Activated T-cell treated with anti-CD3 and anti-CD28 coated beads, Interleukin-2, amount 50 U/mL, for 4 hours (primary cell): Measurements from ENCODE around the gene RBM38. TPM values are rescaled to one million over a fixed set of nuclear protein-coding genes. Genes with fewer than 3 reads are reported as not detected.
A peak's percentile ranks its signal among the peaks of the same experiment; 100 is the strongest.

Source experiments
- ATAC-seq, 2 donors: fragments of 200-7000 bp; cut with Tn5 transposase; one replicate each; pipeline ENCODE4 v1.10.0; 2021
- DNase-seq: peaks from one replicate; pipeline ENCODE4 v3.0.0-alpha.2; 2020
- H3K27me3 Mint-ChIP-seq: one replicate; pipeline ENCODE4 v1.8.0; 2021; ENCODE audit warnings: low read depth, mixed read lengths
- H3K36me3 Mint-ChIP-seq: one replicate; pipeline ENCODE4 v1.8.0; 2022; ENCODE audit warnings: mixed read lengths; ENCODE audit not compliant: insufficient read depth
- H3K4me1 Mint-ChIP-seq: one replicate; pipeline ENCODE4 v1.8.0; 2021; ENCODE audit warnings: low read depth, mixed read lengths
- H3K4me3 Mint-ChIP-seq: one replicate; pipeline ENCODE4 v1.8.0; 2021; ENCODE audit warnings: mild to moderate bottlenecking, moderate library complexity, mixed read lengths
- H3K9me3 Mint-ChIP-seq: one replicate; pipeline ENCODE4 v1.8.0; 2021; ENCODE audit warnings: mixed read lengths
- total RNA-seq, 3 donors: library from RNA; stranded (reverse); gene quantifications; one replicate each; pipeline ENCODE4 v1.2.1, GENCODE V29; 2021

RBM38 gene
- total RNA-seq, 3 donors from 2014 or later = 123 to 172 (median 129) TPM

GRCh38 chr20:57381596-57382503, 9.3 kb upstream of the RBM38 start:
- peaks cover 20% of the 10 kb centered on the region for H3K4me1 Mint-ChIP-seq
- H3K9me3 Mint-ChIP-seq = no peaks in the 10 kb centered on the region
- H3K36me3 Mint-ChIP-seq = peaks cover 16% of the 10 kb centered on the region
- DNase-seq = peak; percentile 85
- peak; percentile 66 to 73 for ATAC-seq
- no peak overlapping the region for H3K4me3 Mint-ChIP-seq
- no peaks in the 10 kb centered on the region for H3K27me3 Mint-ChIP-seq

GRCh38 chr20:57382516-57382915, 8.7 kb upstream of the RBM38 start:
- Mint-ChIP-seq H3K9me3 (no peaks in the 10 kb centered on the region), H3K27me3 (no peaks in the 10 kb centered on the region), H3K4me1 (peaks cover 20% of the 10 kb centered on the region), H3K4me3 (no peak overlapping the region), H3K36me3 (peaks cover 10% of the 10 kb centered on the region)
- ATAC-seq = no peak
- no peak for DNase-seq

DNA sequence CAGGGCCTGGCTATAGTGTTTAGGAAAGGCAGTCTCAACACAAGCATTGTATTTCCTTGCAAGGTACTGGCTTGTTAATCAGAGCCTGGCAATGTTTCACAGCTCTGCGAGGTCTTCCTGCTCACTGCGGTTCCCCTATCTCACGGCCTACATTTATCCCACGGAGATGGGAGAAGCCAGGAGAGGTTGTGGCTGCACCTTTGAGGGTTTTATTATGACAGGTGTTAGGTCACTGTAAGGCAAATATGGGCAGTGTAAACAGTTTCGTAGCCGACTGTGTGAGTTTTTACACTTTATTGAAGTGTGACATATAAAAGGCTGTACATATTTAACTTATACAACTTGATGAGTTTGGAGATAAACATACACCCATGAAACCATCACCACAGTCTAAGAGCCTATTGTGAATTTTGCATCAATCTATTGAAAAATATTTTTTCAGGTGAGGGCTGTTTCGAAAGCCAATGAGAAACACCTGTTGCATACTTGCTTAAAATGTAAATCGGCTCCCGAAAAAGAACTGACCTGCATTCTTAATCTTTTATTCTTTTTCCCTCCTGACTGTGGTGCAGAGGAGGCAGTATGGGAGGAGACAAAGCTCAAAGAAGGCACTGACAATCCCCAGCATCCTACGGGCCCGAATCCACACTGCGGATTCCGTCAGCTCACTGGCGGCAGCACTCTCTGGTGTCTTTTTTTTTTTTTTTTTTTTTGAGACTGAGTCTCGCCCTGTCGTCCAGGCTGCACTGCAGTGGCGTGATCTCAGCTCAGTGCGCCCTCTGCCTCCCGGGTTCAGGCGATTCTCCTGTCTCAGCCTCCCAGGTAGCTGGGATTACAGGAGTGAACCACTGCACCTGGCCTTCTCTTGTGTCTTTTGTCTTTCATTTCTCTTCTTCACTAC, 7.5 kb upstream of the RBM38 start:
- Mint-ChIP-seq H3K9me3 (no peaks in the 10 kb centered on the region), H3K4me1 (peaks cover 23% of the 10 kb centered on the region), H3K36me3 (peaks cover 4% of the 10 kb centered on the region), H3K27me3 (no peaks in the 10 kb centered on the region), H3K4me3 (no peak overlapping the region)
- no peak for DNase-seq
- no peak for ATAC-seq

DNA sequence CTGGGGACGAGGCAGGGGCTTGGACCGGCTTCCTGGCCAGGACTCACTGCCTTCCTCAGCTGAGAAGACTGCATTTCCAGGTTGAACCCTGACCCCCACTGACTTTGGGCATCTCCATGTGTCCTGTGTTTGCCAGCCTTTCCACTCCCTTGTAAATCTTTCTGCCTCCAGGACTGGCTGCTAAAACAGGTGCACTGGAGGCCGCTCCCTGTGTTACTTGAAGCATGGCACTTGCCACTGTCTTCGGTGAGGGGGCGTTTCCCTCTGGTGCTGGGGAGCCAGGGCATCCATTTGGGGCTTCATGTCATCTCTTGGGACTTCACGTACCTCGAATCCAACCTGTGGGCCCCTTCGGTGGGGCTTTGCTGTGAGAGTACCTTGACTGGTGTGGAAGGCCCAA, 6.7 kb upstream of the RBM38 start:
- H3K9me3 Mint-ChIP-seq = no peaks in the 10 kb centered on the region
- H3K36me3 Mint-ChIP-seq = peaks cover 4% of the 10 kb centered on the region
- H3K4me3 Mint-ChIP-seq = no peak overlapping the region
- H3K27me3 Mint-ChIP-seq = no peaks in the 10 kb centered on the region
- ATAC-seq (no peak), DNase-seq (no peak)
- H3K4me1 Mint-ChIP-seq = peaks cover 25% of the 10 kb centered on the region

GRCh38 chr20:57384953-57385761, 6.0 kb upstream of the RBM38 start:
- DNase-seq (no peak), ATAC-seq (no peak)
- Mint-ChIP-seq H3K27me3 (no peaks in the 10 kb centered on the region), H3K9me3 (no peaks in the 10 kb centered on the region), H3K4me1 (peaks cover 28% of the 10 kb centered on the region), H3K4me3 (no peak overlapping the region), H3K36me3 (no peaks in the 10 kb centered on the region)

DNA sequence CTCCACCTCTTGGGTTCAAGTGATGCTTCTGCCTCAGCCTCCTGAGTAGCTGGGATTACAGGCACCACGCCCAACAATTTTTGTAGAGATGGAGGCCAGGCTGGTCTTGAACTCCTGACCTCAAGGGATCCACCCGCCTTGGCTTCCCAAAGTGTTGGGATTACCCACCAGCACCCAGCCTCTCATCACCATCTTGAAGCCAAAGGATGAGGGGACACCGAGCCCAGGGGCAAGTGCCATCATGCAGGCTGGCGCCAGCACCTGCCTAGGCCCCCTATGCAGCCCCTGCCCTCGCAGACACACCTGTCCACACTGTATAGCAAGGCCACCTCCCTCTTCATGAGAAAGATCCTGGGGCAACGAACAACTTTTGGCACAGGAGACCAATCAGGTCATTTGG, 5.3 kb upstream of the RBM38 start:
- no peak for ATAC-seq
- Mint-ChIP-seq H3K4me1 (peaks cover 34% of the 10 kb centered on the region), H3K27me3 (no peaks in the 10 kb centered on the region), H3K9me3 (no peaks in the 10 kb centered on the region), H3K4me3 (no peak overlapping the region), H3K36me3 (no peaks in the 10 kb centered on the region)
- no peak for DNase-seq

GRCh38 chr20:57386762-57387161, 4.4 kb upstream of the RBM38 start:
- Mint-ChIP-seq H3K4me3 (no peak overlapping the region), H3K27me3 (no peaks in the 10 kb centered on the region)

DNA sequence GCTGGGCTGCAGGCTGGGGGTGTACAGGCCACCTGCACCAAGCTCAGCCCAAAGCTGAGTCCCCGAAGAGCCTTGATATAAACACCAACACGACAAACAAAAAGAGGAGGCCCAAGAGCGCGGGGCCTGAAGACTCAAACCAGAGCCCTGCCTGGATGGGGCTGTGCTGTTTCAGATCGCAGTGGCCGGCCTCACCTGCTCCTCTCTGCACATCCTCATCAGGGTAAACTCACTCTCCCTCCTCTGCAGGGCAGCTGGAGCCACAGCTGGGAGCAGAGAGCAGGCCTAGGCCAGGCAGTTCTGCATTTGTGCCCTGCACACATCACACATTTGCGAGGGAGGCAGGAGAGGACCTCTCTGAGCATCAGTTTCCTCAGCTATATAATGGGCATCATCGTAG, 3.7 kb upstream of the RBM38 start:
- no peaks in the 10 kb centered on the region for H3K9me3 Mint-ChIP-seq
- DNase-seq (no peak), ATAC-seq (no peak)
- no peak overlapping the region for H3K4me3 Mint-ChIP-seq
- H3K36me3 Mint-ChIP-seq = no peaks in the 10 kb centered on the region
- no peaks in the 10 kb centered on the region for H3K27me3 Mint-ChIP-seq
- H3K4me1 Mint-ChIP-seq = peaks cover 25% of the 10 kb centered on the region

More at GRCh38 chr20:57386762-57387161, 4.4 kb upstream of the RBM38 start:
- no peaks in the 10 kb centered on the region for H3K36me3 Mint-ChIP-seq
- no peaks in the 10 kb centered on the region for H3K9me3 Mint-ChIP-seq
- ATAC-seq (no peak), DNase-seq (no peak)
- peaks cover 32% of the 10 kb centered on the region for H3K4me1 Mint-ChIP-seq

GRCh38 chr20:57387945-57388371, 3.2 kb upstream of the RBM38 start:
- Mint-ChIP-seq H3K4me1 (peaks cover 24% of the 10 kb centered on the region), H3K36me3 (peaks cover 2% of the 10 kb centered on the region), H3K4me3 (no peak overlapping the region), H3K27me3 (no peaks in the 10 kb centered on the region), H3K9me3 (no peaks in the 10 kb centered on the region)
- ATAC-seq (no peak), DNase-seq (no peak)

DNA sequence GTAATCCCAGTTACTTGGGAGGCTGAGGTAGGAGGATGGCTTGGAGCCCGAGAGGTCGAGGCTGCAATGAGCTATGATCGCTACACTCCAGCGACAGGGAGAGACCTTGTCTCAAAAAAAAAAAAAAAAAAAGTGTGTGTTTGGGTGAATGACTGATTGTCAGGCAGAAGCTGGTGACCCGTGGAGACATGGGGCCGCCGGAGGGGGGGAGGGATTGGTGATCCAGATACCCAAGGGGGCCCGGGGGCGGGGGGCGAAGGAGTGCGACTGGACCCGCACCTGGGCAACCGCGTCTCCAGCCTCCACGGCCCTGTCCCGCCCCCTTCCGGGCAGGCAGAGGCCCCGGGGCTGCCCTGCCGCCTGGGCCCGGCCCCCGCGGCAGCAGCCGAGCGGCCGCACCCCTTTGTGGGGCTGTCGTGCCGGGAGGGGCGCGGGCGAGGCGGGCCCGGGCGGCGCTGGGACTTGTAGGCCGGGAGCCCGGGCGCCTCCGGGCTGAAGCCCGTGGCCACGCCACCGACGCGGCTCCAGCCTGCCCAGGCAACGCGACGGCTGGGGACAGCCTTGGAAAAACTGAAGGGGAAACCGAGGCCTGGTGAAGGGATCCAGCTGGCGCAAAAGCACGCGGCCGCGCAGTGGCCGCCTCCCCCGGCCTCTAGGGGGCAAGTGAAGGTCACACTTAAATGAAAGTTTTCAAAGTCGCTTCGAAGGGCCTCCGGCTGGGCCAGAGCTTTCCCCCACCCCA, 2.1 kb upstream of the RBM38 start:
- Mint-ChIP-seq H3K36me3 (peaks cover 12% of the 10 kb centered on the region), H3K27me3 (no peaks in the 10 kb centered on the region), H3K4me3 (peak overlapping the region; percentile 83), H3K9me3 (no peaks in the 10 kb centered on the region), H3K4me1 (peaks cover 34% of the 10 kb centered on the region)
- DNase-seq (peak; percentile 51), ATAC-seq (peak; percentile 38 to 39)

DNA sequence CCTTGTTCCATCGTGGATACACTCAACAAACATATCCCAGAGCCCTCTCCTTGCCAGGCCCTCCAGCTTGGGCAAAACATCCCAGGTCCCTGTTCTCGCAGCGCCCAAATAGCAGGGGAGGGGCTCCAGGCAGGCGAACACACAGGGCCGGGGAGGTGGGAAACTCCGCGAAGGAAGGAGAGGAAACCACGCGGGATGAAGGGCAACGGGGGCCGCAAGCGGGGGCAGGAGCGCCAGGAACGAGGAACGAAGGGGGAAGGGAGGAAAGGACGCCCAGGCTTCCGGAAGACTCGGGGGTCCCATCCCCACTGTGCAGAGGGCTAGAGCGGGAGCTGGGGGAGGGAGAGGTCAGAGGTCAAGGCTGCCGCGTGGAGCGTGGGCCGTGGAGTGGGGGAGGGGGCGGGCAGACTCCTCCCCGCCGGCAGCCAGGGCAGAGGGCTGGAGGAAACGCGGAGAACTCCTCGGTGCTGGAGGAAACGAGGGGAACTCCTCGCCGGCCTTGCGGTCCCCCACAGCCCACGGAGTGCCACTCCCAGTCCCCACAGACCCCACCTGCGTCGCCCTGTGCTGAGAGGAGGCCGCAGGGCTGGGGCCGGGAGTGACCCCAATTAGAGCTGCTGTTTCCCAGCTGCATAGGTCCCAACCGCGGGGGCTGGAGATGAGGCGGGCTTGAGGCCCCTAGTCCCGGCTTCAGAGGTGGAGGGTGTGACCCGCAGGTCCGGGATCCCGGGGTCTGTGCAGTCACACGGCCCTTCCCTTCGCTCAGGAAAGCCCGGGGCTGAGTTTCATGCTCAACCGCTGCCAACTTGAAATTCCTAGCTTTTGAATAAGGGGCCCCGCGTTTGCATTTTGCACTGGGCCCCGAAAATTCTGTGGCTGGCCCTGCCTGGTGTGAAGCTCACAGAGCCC, 1.2 kb upstream of the RBM38 start:
- Mint-ChIP-seq H3K27me3 (no peaks in the 10 kb centered on the region), H3K4me3 (peak overlapping the region; percentile 83), H3K36me3 (peaks cover 12% of the 10 kb centered on the region), H3K9me3 (no peaks in the 10 kb centered on the region), H3K4me1 (peaks cover 41% of the 10 kb centered on the region)
- ATAC-seq (peak; percentile 8 to 14), DNase-seq (peak; percentile 66)

GRCh38 chr20:57391439-57392301, 474 bp downstream of the RBM38 start:
- DNase-seq (peak; percentile 21), ATAC-seq (peak; percentile 4 to 6)
- peaks cover 23% of the 10 kb centered on the region for H3K36me3 Mint-ChIP-seq
- peaks cover 57% of the 10 kb centered on the region for H3K4me1 Mint-ChIP-seq
- H3K4me3 Mint-ChIP-seq = peak overlapping the region; percentile 91
- no peaks in the 10 kb centered on the region for H3K9me3 Mint-ChIP-seq
- H3K27me3 Mint-ChIP-seq = no peaks in the 10 kb centered on the region
